ENCODE measurements around the gene KRT12.

- TF ChIP-seq REST (IDR thresholded peaks at IDR 0.05) (no peak), FOXA1 (IDR thresholded peaks at IDR 0.05) (no peak), TAF1 (conservative IDR thresholded peaks at IDR 0.05) (no peak), GABPA (IDR thresholded peaks at IDR 0.05 in 1 of 2, conservative IDR thresholded peaks at IDR 0.05 in 1 of 2) (no peak), YY1 (IDR thresholded peaks at IDR 0.05) (no peak)
- TF ChIP-seq, protein P1, sequence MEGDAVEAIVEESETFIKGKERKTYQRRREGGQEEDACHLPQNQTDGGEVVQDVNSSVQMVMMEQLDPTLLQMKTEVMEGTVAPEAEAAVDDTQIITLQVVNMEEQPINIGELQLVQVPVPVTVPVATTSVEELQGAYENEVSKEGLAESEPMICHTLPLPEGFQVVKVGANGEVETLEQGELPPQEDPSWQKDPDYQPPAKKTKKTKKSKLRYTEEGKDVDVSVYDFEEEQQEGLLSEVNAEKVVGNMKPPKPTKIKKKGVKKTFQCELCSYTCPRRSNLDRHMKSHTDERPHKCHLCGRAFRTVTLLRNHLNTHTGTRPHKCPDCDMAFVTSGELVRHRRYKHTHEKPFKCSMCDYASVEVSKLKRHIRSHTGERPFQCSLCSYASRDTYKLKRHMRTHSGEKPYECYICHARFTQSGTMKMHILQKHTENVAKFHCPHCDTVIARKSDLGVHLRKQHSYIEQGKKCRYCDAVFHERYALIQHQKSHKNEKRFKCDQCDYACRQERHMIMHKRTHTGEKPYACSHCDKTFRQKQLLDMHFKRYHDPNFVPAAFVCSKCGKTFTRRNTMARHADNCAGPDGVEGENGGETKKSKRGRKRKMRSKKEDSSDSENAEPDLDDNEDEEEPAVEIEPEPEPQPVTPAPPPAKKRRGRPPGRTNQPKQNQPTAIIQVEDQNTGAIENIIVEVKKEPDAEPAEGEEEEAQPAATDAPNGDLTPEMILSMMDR (IDR thresholded peaks at IDR 0.05; ENCODE audit: low read depth, low read length, missing input control): no peak
Measured at GRCh38 chr17:40825599-40825998, 41.4 kb downstream of the KRT12 start.

Measured in liver (tissue), 3 donors.